Stomach (tissue), 4 donors: ENCODE data around the gene FSIP1.

Source experiments
- CTCF ChIP-seq, 7 experiments: fragments of 450-650 bp in 4 of 7; fragments of 200-600 bp in 3 of 7; sonication (generic) in 3 of 7; IDR thresholded peaks; one replicate each; pipeline ENCODE4 v1.5.1; 2016 to 2019; ENCODE audit warnings: antibody characterized with exemption in 7 of 7, control low read depth in 2 of 7, mild to moderate bottlenecking in 1 of 7
- POLR2A ChIP-seq, 4 donors: fragments of 450-650 bp; IDR thresholded peaks; one replicate each; pipeline ENCODE4 v1.6.1; 2016; ENCODE audit warnings: antibody characterized with exemption in 4 of 4, control low read depth in 2 of 4, mild to moderate bottlenecking in 1 of 4, moderate library complexity in 1 of 4

- TF ChIP-seq CTCF (IDR thresholded peaks at IDR 0.05) (no peak), POLR2A (IDR thresholded peaks at IDR 0.05) (no peak)
Measured at GRCh38 chr15:39585871-39586301, 196.8 kb downstream of the FSIP1 start.
